CD1c-positive myeloid dendritic cell (primary cell): ENCODE measurements around the gene XPO4.
"Not testable (repeated sequence)": the region's sequence is repeated elsewhere in the genome, so short reads cannot be mapped to it uniquely, and the experiment has no call there.

Experiments used
- DNase-seq: peaks from one replicate; pipeline ENCODE4 v3.0.0-alpha.2; 2016; ENCODE audit errors: extremely low spot score

The XPO4 gene

GRCh38 chr13:20891034-20891433, 11.5 kb downstream of the XPO4 start:
- no peak for DNase-seq

- not testable (repeated sequence) for DNase-seq
These were observed 12.0 kb downstream of the XPO4 start for GRCh38 chr13:20890540-20890939.

- DNase-seq, result no peak
These were observed 20.3 kb downstream of the XPO4 start for GRCh38 chr13:20882206-20882605.

DNA sequence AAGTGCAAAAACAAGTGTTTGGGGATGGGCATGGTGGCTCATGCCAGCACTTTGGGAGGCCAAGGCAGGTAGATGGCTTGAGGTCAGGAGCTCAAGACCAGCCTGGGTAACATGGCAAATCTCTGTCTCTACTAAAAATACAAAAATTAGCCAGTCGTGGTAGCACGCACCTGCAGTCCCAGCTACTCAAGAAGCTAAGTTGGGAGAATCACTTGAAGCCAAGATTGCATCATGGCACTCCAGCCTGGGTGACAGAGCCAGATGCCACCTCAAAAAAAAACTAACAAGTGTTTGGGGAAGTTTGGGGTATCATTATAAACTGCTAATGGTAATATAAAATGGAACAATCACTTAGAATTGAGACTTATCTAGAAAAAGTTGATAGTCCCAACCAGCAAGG, 24.6 kb downstream of the XPO4 start:
- DNase-seq, result no peak

GRCh38 chr13:20876802-20877201, 25.7 kb downstream of the XPO4 start:
- DNase-seq, result not testable (repeated sequence)

GRCh38 chr13:20874439-20874838, 28.1 kb downstream of the XPO4 start:
- not testable (repeated sequence) for DNase-seq

GRCh38 chr13:20873348-20873747, 29.2 kb downstream of the XPO4 start:
- no peak for DNase-seq

DNA sequence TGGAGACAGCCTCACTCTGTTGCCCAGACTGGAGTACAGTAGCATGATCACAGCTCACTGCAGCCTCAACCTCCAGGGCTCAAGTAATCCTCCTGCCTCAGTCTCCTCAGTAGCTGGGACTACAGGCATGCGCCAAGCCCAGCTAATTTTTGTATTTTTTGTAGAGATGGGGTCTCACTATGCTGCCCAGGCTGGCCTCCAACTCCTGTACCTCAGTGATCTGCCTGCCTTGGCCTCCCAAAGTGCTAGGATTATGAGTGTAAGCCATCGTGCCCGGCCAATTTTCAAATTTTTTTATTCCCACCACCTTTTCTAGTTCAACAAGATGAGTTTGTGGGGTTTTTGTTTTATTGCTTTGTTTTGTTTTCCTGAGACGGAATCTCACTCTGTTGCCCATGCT, 31.7 kb downstream of the XPO4 start:
- no peak for DNase-seq

DNA sequence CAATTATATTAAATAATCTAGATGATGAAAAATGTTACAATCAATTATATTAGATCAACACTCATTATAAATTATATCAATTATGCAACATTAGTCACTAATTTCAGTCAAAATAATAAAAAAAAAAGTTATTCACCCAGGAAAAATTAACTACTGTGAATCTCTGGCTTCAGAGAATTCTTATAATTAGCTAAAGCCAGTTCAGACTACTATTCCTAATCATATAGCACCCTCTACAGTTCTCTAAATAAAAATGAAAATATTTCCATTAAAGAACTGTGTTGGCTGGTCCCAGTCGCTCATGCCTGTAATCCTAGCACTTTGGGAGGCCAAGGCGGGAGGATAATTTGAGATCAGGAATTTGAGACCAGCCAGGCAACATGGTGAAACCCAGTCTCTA, 33.0 kb downstream of the XPO4 start:
- DNase-seq, result no peak

- DNase-seq, result no peak
These were observed 35.1 kb downstream of the XPO4 start for GRCh38 chr13:20867408-20867807.

DNA sequence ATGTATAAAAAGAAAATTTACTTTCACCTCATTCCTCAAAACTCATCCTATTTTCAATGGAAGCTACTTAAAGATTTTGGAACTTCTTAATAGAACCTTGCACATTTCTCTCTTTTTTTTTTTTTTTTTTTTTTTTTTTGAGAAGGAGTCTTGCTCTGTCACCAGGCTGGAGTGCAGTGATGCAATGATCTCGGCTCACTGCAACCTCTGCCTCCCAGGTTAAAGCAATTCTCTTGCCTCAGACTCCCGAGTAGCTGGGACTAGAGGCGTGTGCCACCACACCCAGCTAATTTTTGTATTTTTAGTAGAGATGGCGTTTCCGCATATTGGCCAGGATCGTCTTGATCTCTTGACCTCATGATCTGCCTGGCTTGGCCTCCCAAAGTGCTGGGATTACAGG, 40.9 kb downstream of the XPO4 start:
- DNase-seq, result not testable (repeated sequence)

DNA sequence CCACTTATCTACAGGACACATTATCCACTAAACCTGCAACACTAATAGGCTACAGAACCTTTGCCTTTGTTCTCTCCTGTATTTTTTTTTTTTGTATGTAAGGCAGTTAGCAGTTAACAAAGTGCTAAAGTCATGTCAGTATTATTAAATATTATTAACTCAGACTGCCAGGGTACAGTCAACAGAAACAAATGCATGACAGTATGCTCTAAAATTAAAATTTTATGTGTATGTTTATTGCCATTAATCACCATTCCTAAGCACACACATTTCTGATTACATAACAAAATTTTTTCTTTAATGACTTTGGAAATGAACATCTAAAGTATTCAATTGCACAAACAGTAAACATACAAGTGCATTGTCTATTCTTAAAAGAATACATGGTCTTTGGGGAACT, 41.7 kb downstream of the XPO4 start:
- DNase-seq, result no peak

- peak; percentile 55 for DNase-seq
These were observed 45.9 kb downstream of the XPO4 start for GRCh38 chr13:20856650-20857049.

DNA sequence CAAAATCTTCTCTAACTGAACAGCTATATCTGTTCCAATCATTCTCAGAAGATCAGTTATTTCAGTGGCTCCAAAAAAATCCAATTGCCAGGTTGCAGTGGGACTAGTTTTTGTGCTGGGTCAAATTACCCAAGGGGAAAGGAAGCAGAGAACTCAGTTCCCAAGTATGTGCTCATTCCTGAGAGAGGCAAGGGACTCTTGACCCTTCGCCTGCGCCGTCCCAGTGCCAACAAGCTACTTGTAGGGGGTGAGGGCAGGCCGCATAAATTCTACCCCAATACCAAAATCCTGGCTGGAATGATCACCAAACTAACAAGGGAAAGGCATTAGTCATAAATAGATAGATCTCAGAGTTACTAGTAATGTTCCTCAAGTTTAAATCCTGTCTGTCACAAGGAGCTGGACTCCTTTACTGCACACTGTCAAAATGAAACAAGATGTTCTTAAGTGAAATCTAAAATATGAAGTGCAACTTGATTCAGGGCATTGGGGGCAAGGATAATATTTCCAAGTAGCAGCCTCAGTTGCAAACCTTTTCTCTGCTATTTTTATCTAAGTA, 50.6 kb downstream of the XPO4 start:
- no peak for DNase-seq

GRCh38 chr13:20848944-20849343, 53.6 kb downstream of the XPO4 start:
- no peak for DNase-seq

DNA sequence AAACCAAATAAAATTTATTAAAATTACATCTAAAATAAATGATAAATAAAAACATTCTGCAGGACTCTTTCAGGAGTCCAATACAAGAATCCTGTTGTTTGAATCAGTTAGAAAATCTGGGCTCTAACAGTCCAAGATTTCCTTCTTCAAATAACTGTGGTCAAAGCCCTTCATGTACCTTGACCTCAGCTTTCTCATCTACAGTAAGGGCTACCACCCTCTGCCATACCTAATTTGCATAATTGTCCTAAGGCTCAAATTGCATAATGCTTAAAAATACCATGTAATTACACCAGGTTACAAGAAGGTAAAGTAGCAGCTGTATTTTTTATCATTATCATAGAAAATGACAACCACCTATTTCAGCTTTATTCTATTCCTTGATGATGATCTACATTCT, 54.3 kb downstream of the XPO4 start:
- no peak for DNase-seq

GRCh38 chr13:20847296-20847695, 55.2 kb downstream of the XPO4 start:
- DNase-seq, result no peak

DNA sequence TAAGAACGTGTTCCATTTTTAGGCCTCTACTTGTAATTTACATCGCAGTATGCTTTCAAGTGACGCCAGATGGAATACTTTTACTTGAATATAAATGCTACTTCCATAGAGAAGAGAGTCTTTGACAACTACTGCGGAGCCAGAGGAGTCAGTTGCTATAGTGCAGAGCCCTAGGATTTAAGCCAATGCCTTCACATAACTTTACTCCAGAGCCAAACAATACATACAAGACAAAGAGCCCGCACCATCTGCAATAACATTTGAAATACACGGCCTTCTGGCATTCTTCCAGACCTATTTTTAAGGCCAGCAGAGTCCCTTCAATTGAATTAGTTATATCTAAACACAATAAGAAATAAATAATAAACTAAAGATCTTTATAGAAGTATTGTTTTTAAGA, 59.4 kb downstream of the XPO4 start:
- no peak for DNase-seq

DNA sequence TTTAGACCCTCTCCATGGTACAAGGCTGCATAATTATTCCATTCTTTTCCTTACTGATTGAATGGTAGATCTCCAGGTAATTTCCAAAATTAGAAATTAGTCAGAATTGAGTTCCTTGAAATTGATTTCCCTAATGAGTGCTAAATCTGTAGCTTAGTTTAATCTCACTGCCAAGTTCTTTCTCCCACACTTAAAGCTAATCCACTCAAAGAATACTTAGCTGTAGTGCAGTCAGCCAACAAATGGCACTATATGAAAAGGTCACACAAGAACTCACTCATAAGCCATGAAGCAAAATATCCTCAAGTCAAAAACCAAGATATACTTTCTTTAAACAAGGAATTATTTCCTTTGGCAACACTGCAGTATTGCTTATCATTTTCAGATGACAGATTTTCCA, 62.0 kb downstream of the XPO4 start:
- no peak for DNase-seq

GRCh38 chr13:20833900-20834679, 68.5 kb downstream of the XPO4 start:
- no peak for DNase-seq

DNA sequence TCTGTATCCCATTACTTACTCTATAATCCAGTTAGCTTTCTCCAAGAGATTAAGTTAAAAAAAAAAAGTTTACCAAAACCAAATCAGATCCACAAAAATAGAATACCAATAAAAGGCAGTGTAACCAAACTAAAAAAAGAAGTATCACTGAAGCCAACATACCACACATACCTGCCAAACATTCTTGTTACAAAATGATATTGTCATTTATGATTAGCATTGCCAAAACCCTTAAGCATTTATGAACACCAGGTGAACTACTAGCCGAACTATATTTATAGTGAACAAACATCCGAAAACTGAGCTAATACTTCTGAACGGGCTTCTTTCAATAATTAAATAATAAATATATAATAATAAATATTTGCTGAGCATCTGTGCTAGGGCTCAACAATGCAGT, 69.7 kb downstream of the XPO4 start:
- no peak for DNase-seq

DNA sequence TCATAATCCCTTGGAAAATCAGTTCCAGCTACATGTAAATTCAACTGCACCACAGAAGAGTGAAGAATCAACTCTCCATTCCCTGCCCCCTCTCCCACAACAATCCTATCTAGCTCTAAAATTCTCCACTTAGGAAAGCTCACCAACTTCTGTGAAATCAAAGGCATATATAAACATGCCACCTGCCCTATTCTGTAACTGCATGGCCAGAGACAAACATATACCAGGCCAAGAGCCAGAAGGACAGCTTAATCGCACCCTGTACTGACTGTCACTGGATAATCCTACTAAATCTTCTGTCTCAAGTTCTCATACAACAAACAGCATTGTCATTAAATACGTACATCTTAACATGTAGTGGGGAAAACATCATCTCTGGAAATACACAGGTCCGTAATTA, 70.6 kb downstream of the XPO4 start:
- no peak for DNase-seq

DNA sequence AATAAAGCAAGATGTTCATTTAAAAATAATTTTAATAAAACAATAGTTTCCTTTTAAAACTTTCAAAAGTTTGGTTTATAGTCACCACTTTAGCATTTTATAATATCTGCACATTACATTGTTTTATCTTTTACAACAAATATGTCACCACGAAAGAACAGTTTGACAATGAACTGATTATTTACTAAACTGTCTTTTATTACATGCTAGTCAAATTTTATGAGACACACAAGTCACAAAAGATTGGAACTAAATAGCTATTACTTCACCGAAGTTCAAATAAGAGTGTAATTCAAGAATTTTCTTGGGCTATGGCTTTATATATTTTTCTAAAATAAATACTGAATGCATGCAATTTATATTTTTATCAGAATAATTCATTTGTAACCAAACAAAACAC, 71.3 kb downstream of the XPO4 start:
- DNase-seq, result no peak
